H9 (cell line): ENCODE measurements around the gene ADGRE1. TPM values are rescaled to one million over a fixed set of nuclear protein-coding genes. Genes with fewer than 3 reads are reported as not detected.

Experiments
- DNase-seq: peaks from one replicate; pipeline ENCODE4 v3.0.0-alpha.2; 2017
- H2AFZ ChIP-seq: one replicate; pipeline ENCODE4 v1.6.1; 2013; ENCODE audit warnings: mild to moderate bottlenecking, low read length, control low read depth, moderate library complexity
- H2AK5ac ChIP-seq: 2 replicates; pipeline ENCODE4 v1.6.1; 2013; ENCODE audit warnings: low read length, control low read depth, mixed read lengths; ENCODE audit not compliant: insufficient read length
- H2BK120ac ChIP-seq: one replicate; pipeline ENCODE4 v1.6.1; 2013; ENCODE audit warnings: low read depth, mild to moderate bottlenecking, low read length, control low read depth, inconsistent platforms; ENCODE audit not compliant: poor library complexity, severe bottlenecking
- H2BK12ac ChIP-seq: 2 replicates; pipeline ENCODE4 v1.6.1; 2013; ENCODE audit warnings: low read length, control low read depth, mixed read lengths, low read depth; ENCODE audit not compliant: insufficient read length
- H2BK15ac ChIP-seq: 2 replicates; pipeline ENCODE4 v1.6.1; 2013; ENCODE audit warnings: low read depth, low read length, control low read depth
- H2BK20ac ChIP-seq: one replicate; pipeline ENCODE4 v1.6.1; 2013; ENCODE audit warnings: low read depth, mild to moderate bottlenecking, low read length, control low read depth, inconsistent platforms; ENCODE audit not compliant: poor library complexity, severe bottlenecking
- H2BK5ac ChIP-seq: 2 replicates; pipeline ENCODE4 v1.6.1; 2013; ENCODE audit warnings: low read length, control low read depth, mixed read lengths; ENCODE audit not compliant: insufficient read length
- H3K14ac ChIP-seq: 2 replicates; pipeline ENCODE4 v1.6.1; 2013; ENCODE audit warnings: low read length, control low read depth; ENCODE audit not compliant: insufficient read depth
- H3K18ac ChIP-seq: 2 replicates; pipeline ENCODE4 v1.6.1; 2013; ENCODE audit warnings: low read depth, mild to moderate bottlenecking, mixed read lengths, low read length, control low read depth; ENCODE audit not compliant: insufficient read length
- H3K23ac ChIP-seq: 2 replicates; pipeline ENCODE4 v1.6.1; 2013; ENCODE audit warnings: low read length, control low read depth, mixed read lengths, low read depth; ENCODE audit not compliant: insufficient read length
- H3K23me2 ChIP-seq: 2 replicates; pipeline ENCODE4 v1.6.1; 2013; ENCODE audit warnings: low read depth, mild to moderate bottlenecking, mixed read lengths, low read length, control low read depth; ENCODE audit not compliant: insufficient read length, poor library complexity, severe bottlenecking
- H3K27ac ChIP-seq: 2 replicates; pipeline ENCODE4 v1.5.1; 2013; ENCODE audit warnings: low read length, control low read depth, mixed read lengths, low read depth; ENCODE audit not compliant: insufficient read length
- H3K27me3 ChIP-seq: 2 replicates; pipeline ENCODE4 v1.6.1; 2013; ENCODE audit warnings: low read length, control low read depth, inconsistent platforms; ENCODE audit not compliant: insufficient read depth
- H3K4ac ChIP-seq: 2 replicates; pipeline ENCODE4 v1.6.1; 2013; ENCODE audit warnings: low read depth, mild to moderate bottlenecking, control low read depth, inconsistent platforms, low read length, moderate library complexity
- H3K4me1 ChIP-seq: 2 replicates; pipeline ENCODE4 v1.6.1; 2013; ENCODE audit warnings: low read length, control low read depth, inconsistent platforms; ENCODE audit not compliant: insufficient read depth
- H3K4me2 ChIP-seq: 2 replicates; pipeline ENCODE4 v1.6.1; 2013; ENCODE audit warnings: low read length, control low read depth, mixed read lengths; ENCODE audit not compliant: insufficient read length, insufficient read depth
- H3K56ac ChIP-seq: 2 replicates; pipeline ENCODE4 v1.6.1; 2013; ENCODE audit warnings: low read depth, mild to moderate bottlenecking, mixed read lengths, low read length, control low read depth; ENCODE audit not compliant: insufficient read length
- H3K79me1 ChIP-seq: 2 replicates; pipeline ENCODE4 v1.6.1; 2013; ENCODE audit warnings: low read depth, mild to moderate bottlenecking, moderate library complexity, low read length, control low read depth, inconsistent platforms; ENCODE audit not compliant: insufficient read depth, poor library complexity, severe bottlenecking
- H3K79me2 ChIP-seq: 2 replicates; pipeline ENCODE4 v1.6.1; 2013; ENCODE audit warnings: low read length, control low read depth, inconsistent platforms; ENCODE audit not compliant: insufficient read depth
- H3K9ac ChIP-seq: 2 replicates; pipeline ENCODE4 v1.6.1; 2013; ENCODE audit warnings: low read length, control low read depth, mixed read lengths; ENCODE audit not compliant: insufficient read length; ENCODE audit errors: extremely low read depth
- H3K9me3 ChIP-seq: one replicate; pipeline ENCODE4 v1.6.1; 2013; ENCODE audit warnings: low read depth, low read length, inconsistent platforms; ENCODE audit not compliant: control insufficient read depth
- H3T11ph ChIP-seq: one replicate; pipeline ENCODE4 v1.6.1; 2013; ENCODE audit warnings: mild to moderate bottlenecking, low read length, control low read depth, inconsistent platforms
- H4K20me1 ChIP-seq: one replicate; pipeline ENCODE4 v1.6.1; 2013; ENCODE audit not compliant: control insufficient read depth, insufficient read length, insufficient read depth
- H4K5ac ChIP-seq: 2 replicates; pipeline ENCODE4 v1.6.1; 2013; ENCODE audit warnings: low read depth, mild to moderate bottlenecking, mixed read lengths, low read length, control low read depth; ENCODE audit not compliant: insufficient read length
- H4K8ac ChIP-seq: replicated peaks from 2 replicates; pipeline ENCODE4 v1.6.1; 2013; ENCODE audit warnings: low read length, control low read depth, mixed read lengths, low read depth; ENCODE audit not compliant: insufficient read length
- H4K91ac ChIP-seq: 2 replicates; pipeline ENCODE4 v1.6.1; 2013; ENCODE audit warnings: low read depth, mild to moderate bottlenecking, moderate library complexity, mixed read lengths, low read length, control low read depth; ENCODE audit not compliant: insufficient read length
- H3K27ac Mint-ChIP-seq, 3 experiments: 2 replicates in 2 of 3; 3 replicates in 1 of 3; pipeline ENCODE4 v1.8.0; 2020 to 2021; ENCODE audit warnings: mixed read lengths in 3 of 3, mild to moderate bottlenecking in 1 of 3, moderate library complexity in 1 of 3
- H3K27me3 Mint-ChIP-seq: 2 replicates; pipeline ENCODE4 v1.8.0; 2021; ENCODE audit warnings: low read depth, mild to moderate bottlenecking, moderate library complexity, mixed read lengths
- H3K36me3 Mint-ChIP-seq, 3 experiments: 2 replicates in 2 of 3; 3 replicates in 1 of 3; pipeline ENCODE4 v1.8.0; 2020 to 2021; ENCODE audit warnings: low read depth in 3 of 3, mixed read lengths in 3 of 3; ENCODE audit not compliant: insufficient read depth in 1 of 3
- H3K4me1 Mint-ChIP-seq, 2 experiments: 2 replicates each; pipeline ENCODE4 v1.8.0; 2020; ENCODE audit warnings: mixed read lengths in 2 of 2
- H3K4me3 Mint-ChIP-seq, 2 experiments: 2 replicates in 1 of 2; 3 replicates in 1 of 2; pipeline ENCODE4 v1.8.0; 2020 to 2021; ENCODE audit warnings: mild to moderate bottlenecking in 2 of 2, mixed read lengths in 2 of 2, moderate library complexity in 1 of 2
- H3K9me3 Mint-ChIP-seq, 2 experiments: 2 replicates in 1 of 2; 3 replicates in 1 of 2; pipeline ENCODE4 v1.8.0; 2020; ENCODE audit warnings: mild to moderate bottlenecking in 2 of 2, mixed read lengths in 2 of 2, moderate library complexity in 1 of 2
- WGBS: extraction: QIAGEN DNeasy Blood & Tissue Kit; methylation state at CpG from one replicate; pipeline ENCODE4 v1.1.7; 2013; ENCODE audit warnings: missing lambda C conversion rate, low lambda C conversion rate, mixed read lengths; ENCODE audit not compliant: insufficient read length; ENCODE audit errors: extremely low coverage; 5-methylcytosine and 5-hydroxymethylcytosine counted together
- total RNA-seq: library from RNA; stranded (reverse); gene quantifications from 2 replicates; pipeline ENCODE4 v1.2.1, GENCODE V29; 2021
- TF ChIP-seq, protein P1 (sequence below): fragments of 200-600 bp; sonication (generic); conservative IDR thresholded peaks from 3 replicates; pipeline ENCODE4 v1.8.0; 2021; ENCODE audit warnings: antibody characterized with exemption, mild to moderate bottlenecking

Gene ADGRE1
- total RNA-seq, 1 experiment from 2014 or later, result not detected

DNA sequence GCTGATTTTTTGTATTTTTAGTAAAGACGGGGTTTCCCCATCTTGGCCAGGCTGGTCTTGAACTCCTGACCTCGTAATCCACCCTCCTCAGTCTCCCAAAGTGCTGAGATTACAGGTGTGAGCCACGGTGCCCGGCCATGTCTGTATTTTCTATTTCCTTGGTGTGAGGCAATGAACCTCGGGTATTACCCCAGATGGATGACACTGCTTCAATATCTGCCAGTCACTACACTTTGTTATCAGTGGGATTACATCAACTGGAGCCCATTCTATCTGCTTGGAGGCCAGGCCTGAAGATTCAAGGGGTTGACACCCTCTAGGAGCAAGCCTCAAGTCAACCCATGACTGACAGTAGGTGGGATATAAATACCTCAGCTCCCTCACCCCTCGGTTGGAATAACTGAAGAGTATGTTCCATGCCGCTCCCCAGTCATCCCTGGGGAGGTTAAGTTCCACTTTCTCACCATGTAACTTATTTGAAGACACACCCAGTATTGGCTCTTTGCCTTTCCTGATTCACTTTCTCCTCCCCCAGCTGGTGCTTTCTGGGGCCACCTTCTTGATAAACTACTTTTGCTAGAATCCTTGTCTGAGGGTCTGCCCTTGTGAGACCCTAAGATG, 992 bp upstream of the ADGRE1 start:
- Mint-ChIP-seq H3K27ac (no peak overlapping the region), H3K4me1 (no peaks in the 10 kb centered on the region), H3K9me3 (peaks cover 66 to 73% of the 10 kb centered on the region in 2 experiments), H3K4me3 (no peak overlapping the region), H3K27me3 (peaks cover 13% of the 10 kb centered on the region), H3K36me3 (peaks cover 4 to 8% (median 5%) of the 10 kb centered on the region in 3 experiments; a peak in 6 of 7 replicates)
- Histone ChIP-seq H3K79me2 (no peaks in the 10 kb centered on the region), H2BK120ac (no peak overlapping the region), H4K5ac (no peak overlapping the region), H4K91ac (no peak overlapping the region), H3K9me3 (peaks cover 4% of the 10 kb centered on the region), H3K23ac (no peak overlapping the region), H2BK15ac (no peak overlapping the region), H3K27me3 (no peaks in the 10 kb centered on the region), H2BK12ac (no peak overlapping the region), H3K79me1 (no peaks in the 10 kb centered on the region), H3K23me2 (no peaks in the 10 kb centered on the region), H3K4ac (no peak overlapping the region), H2BK20ac (no peak overlapping the region), H3K18ac (no peak overlapping the region), H3K56ac (no peak overlapping the region), H2AK5ac (no peak overlapping the region), H3T11ph (no peak overlapping the region), H3K9ac (no peak overlapping the region), H2BK5ac (no peak overlapping the region), H3K4me1 (no peaks in the 10 kb centered on the region), H4K20me1 (no peaks in the 10 kb centered on the region), H3K4me2 (no peak overlapping the region), H3K14ac (no peak overlapping the region), H3K27ac (no peak overlapping the region), H2AFZ (no peak overlapping the region), H4K8ac (no peak overlapping the region)
- WGBS, result no CpG with 5 or more reads among the region's 7 CpGs
- DNase-seq, result no peak
- TF ChIP-seq, protein P1, sequence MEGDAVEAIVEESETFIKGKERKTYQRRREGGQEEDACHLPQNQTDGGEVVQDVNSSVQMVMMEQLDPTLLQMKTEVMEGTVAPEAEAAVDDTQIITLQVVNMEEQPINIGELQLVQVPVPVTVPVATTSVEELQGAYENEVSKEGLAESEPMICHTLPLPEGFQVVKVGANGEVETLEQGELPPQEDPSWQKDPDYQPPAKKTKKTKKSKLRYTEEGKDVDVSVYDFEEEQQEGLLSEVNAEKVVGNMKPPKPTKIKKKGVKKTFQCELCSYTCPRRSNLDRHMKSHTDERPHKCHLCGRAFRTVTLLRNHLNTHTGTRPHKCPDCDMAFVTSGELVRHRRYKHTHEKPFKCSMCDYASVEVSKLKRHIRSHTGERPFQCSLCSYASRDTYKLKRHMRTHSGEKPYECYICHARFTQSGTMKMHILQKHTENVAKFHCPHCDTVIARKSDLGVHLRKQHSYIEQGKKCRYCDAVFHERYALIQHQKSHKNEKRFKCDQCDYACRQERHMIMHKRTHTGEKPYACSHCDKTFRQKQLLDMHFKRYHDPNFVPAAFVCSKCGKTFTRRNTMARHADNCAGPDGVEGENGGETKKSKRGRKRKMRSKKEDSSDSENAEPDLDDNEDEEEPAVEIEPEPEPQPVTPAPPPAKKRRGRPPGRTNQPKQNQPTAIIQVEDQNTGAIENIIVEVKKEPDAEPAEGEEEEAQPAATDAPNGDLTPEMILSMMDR, result no peak
